GM12872 (cell line): ENCODE data around the gene SLC45A3.

ENCODE experiments used
- TF ChIP-seq, protein P1 (sequence below): IDR thresholded peaks from 3 replicates; pipeline ENCODE4 v1.5.1; 2011; ENCODE audit warnings: low read depth, mild to moderate bottlenecking, low read length, moderate library complexity; ENCODE audit not compliant: insufficient read depth

The SLC45A3 gene

GRCh38 chr1:205642679-205643307 lies 37.5 kb downstream of the SLC45A3 start:
- TF ChIP-seq, protein P1, sequence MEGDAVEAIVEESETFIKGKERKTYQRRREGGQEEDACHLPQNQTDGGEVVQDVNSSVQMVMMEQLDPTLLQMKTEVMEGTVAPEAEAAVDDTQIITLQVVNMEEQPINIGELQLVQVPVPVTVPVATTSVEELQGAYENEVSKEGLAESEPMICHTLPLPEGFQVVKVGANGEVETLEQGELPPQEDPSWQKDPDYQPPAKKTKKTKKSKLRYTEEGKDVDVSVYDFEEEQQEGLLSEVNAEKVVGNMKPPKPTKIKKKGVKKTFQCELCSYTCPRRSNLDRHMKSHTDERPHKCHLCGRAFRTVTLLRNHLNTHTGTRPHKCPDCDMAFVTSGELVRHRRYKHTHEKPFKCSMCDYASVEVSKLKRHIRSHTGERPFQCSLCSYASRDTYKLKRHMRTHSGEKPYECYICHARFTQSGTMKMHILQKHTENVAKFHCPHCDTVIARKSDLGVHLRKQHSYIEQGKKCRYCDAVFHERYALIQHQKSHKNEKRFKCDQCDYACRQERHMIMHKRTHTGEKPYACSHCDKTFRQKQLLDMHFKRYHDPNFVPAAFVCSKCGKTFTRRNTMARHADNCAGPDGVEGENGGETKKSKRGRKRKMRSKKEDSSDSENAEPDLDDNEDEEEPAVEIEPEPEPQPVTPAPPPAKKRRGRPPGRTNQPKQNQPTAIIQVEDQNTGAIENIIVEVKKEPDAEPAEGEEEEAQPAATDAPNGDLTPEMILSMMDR: no peak

GRCh38 chr1:205639567-205639966 lies 40.7 kb downstream of the SLC45A3 start:
- TF ChIP-seq, protein P1: no peak

- TF ChIP-seq, protein P1: no peak
Observed at GRCh38 chr1:205637854-205638468, 42.3 kb downstream of the SLC45A3 start.

- TF ChIP-seq, protein P1: no peak
Observed at GRCh38 chr1:205636732-205637131, 43.6 kb downstream of the SLC45A3 start.

DNA sequence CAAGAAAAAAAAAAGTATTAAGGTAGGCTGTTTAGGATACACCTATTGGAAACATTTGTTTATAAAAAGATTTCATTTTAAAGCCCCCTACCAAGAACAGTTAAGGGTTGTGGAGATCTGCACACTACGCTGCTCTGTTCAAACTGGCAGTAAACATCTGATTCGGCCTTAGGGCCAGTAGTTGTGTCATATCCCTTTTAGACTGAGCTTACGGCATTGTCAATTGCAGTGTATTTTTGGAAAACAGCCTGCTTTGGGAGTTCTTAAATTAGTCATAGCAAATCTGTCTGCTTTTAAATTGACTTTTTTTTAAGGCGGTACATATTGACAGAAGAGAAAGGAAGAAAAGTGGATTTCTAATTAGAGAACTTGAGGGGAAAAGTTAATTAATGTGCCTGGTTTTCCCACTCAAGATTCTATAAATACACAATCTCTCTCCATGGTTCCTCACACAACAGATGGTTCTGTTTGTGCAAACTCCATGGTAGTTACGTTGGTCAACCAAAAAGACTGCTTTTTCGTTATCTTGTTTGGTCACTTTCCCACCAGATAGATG lies 46.8 kb downstream of the SLC45A3 start:
- TF ChIP-seq, protein P1: no peak

DNA sequence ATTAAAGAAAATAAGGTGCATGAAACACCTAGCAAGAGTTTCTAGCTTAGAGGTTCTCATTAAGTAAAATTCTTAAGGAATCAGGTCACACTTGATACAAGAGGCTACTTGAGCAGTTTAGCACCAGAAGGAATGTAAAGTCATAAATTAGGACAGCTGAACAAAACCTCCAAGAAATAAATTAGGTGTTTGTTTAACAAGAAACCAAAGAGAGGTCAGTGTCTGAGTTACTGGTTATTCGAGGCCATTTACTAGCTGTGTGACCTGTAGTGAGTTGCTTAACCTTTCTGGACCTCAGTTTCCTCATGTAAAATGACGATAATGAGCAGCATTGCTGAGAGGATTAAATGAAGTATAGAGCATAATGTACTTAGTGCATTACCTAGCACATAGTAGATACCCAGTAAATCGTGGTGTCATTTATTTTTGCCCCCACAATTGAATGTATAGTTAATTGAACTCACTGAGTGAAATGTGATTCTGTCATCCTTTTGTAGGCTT lies 47.6 kb downstream of the SLC45A3 start:
- TF ChIP-seq, protein P1: no peak

DNA sequence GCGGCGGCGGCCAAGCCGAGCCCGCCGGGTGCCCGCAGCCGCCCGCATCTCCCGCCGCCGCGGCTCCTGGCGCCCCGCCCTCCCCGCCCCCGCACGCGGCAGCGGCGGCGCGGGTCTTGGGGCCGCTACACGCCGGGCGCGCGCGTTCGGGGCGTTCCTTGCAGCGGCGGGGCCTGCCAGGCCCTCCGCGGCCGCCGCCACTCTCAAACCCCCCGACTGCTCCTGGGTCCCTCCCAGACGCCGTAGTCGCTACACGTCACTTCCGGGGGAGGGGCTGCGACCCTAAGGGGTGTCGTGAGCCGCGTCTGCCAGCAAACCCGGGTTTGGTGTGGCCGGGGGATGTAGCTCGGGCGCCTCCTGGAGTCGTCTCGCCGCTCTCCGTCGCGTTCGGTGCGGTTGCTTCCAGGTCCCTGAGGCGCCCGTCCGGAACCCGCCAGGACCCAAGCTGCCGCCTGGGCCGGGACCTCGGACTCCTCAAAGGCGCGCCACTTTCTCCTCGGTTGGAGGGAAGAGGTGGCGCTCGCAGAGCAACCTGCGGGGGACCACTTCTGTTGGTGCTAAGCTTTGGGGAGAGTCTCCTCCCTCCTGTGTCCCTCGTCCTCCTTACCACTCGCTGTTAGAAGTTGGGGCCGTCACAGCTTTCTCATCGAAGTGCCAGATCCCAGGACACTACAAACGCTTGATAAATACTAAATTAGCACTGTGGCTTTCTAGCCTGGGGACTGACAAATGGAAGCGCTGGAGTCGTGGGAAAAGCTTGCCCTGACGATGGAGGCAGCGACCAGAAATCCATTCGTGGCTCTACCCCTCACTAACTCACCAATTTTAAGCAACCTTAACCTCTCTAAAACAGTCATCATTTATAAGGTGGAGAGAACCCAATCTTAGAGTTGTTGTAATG lies 48.3 kb downstream of the SLC45A3 start, which contains the start of gene ELK4:
ELK4 (minus strand) TSS at position 244 of the 901 bp plus-strand sequence. CDS start 8,129 bp downstream, outside the sequence.
- TF ChIP-seq, protein P1: peak; percentile 78
